ENCODE data around the gene ADGRB3. TPM values are rescaled to one million over a fixed set of nuclear protein-coding genes. Genes with fewer than 3 reads are reported as not detected.

The ADGRB3 gene
- polyA plus RNA-seq, 3 donors, result 0.04 to 0.23 (median 0.05) TPM

- Histone ChIP-seq H3K4me3 (replicated peaks in 1 of 3; ENCODE audit: low read depth in 2 of 3, low read length in 3 of 3) (no peak overlapping the region), H4K20me1 (ENCODE audit: insufficient read depth, low read length) (no peaks in the 10 kb centered on the region)
Measured at GRCh38 chr6:68658338-68658737, 23.3 kb downstream of the ADGRB3 start.

GRCh38 chr6:68673255-68673654, 38.2 kb downstream of the ADGRB3 start:
- Histone ChIP-seq H3K27ac (ENCODE audit: low read depth in 1 of 2, low read length in 2 of 2) (no peak overlapping the region), H4K20me1 (ENCODE audit: insufficient read depth, low read length) (no peaks in the 10 kb centered on the region), H3K27me3 (ENCODE audit: control insufficient read depth in 2 of 2, insufficient read depth in 2 of 2, low read length in 2 of 2) (no peaks in the 10 kb centered on the region), H3K9ac (ENCODE audit: insufficient read depth, low read length, poor library complexity, severe bottlenecking) (no peak overlapping the region), H3K79me2 (ENCODE audit: insufficient read depth, low read length) (no peaks in the 10 kb centered on the region), H2AFZ (ENCODE audit: insufficient read depth, low read depth, low read length, poor library complexity, severe bottlenecking) (no peak overlapping the region), H3K36me3 (replicated peaks in 1 of 2; ENCODE audit: control insufficient read depth in 1 of 2, insufficient read depth in 2 of 2, low read length in 2 of 2) (no peaks in the 10 kb centered on the region), H3K4me2 (replicated peaks; ENCODE audit: extremely low read depth, low read length, poor library complexity, severe bottlenecking) (no peak overlapping the region), H3K4me3 (replicated peaks in 1 of 3; ENCODE audit: low read depth in 2 of 3, low read length in 3 of 3) (no peak overlapping the region), H3K4me1 (ENCODE audit: control insufficient read depth in 1 of 2, insufficient read depth in 2 of 2, low read length in 2 of 2) (no peaks in the 10 kb centered on the region), H3K9me3 (replicated peaks in 1 of 2; ENCODE audit: control insufficient read depth in 1 of 2, insufficient read depth in 1 of 2, low read length in 2 of 2) (no peaks in the 10 kb centered on the region)
- H3K4me3 Mint-ChIP-seq, result no peak overlapping the region
- no peaks in the 10 kb centered on the region for H3K4me1 Mint-ChIP-seq
- H3K9me3 Mint-ChIP-seq, result no peaks in the 10 kb centered on the region
- no peak for TF ChIP-seq CTCF (IDR thresholded peaks at IDR 0.05)
- no peaks in the 10 kb centered on the region for H3K36me3 Mint-ChIP-seq
- no peak overlapping the region for H3K27ac Mint-ChIP-seq
- no peaks in the 10 kb centered on the region for H3K27me3 Mint-ChIP-seq (ENCODE audit: low read depth in 3 of 3)
- no peak for DNase-seq
- intact Hi-C loops (cut with micrococcal nuclease), result no loop called here

More at GRCh38 chr6:68658338-68658737, 23.3 kb downstream of the ADGRB3 start:
- Histone ChIP-seq H3K27me3 (ENCODE audit: control insufficient read depth in 2 of 2, insufficient read depth in 2 of 2, low read length in 2 of 2) (no peaks in the 10 kb centered on the region), H3K27ac (ENCODE audit: low read depth in 1 of 2, low read length in 2 of 2) (no peak overlapping the region), H3K36me3 (replicated peaks in 1 of 2; ENCODE audit: control insufficient read depth in 1 of 2, insufficient read depth in 2 of 2, low read length in 2 of 2) (no peaks in the 10 kb centered on the region), H3K4me2 (replicated peaks; ENCODE audit: extremely low read depth, low read length, poor library complexity, severe bottlenecking) (no peak overlapping the region), H3K9me3 (replicated peaks in 1 of 2; ENCODE audit: control insufficient read depth in 1 of 2, insufficient read depth in 1 of 2, low read length in 2 of 2) (no peaks in the 10 kb centered on the region), H3K9ac (ENCODE audit: insufficient read depth, low read length, poor library complexity, severe bottlenecking) (no peak overlapping the region), H3K4me1 (ENCODE audit: control insufficient read depth in 1 of 2, insufficient read depth in 2 of 2, low read length in 2 of 2) (no peaks in the 10 kb centered on the region), H3K79me2 (ENCODE audit: insufficient read depth, low read length) (no peaks in the 10 kb centered on the region), H2AFZ (ENCODE audit: insufficient read depth, low read depth, low read length, poor library complexity, severe bottlenecking) (no peak overlapping the region)
- Mint-ChIP-seq H3K9me3 (no peaks in the 10 kb centered on the region), H3K36me3 (no peaks in the 10 kb centered on the region), H3K4me3 (no peak overlapping the region), H3K27me3 (ENCODE audit: low read depth in 3 of 3) (peaks cover 0 to 2% (median 0%) of the 10 kb centered on the region in 3 donors), H3K27ac (no peak overlapping the region), H3K4me1 (no peaks in the 10 kb centered on the region)
- no CpG with 5 or more reads among the region's 2 CpGs for WGBS (ENCODE audit: insufficient coverage)
- intact Hi-C loops (cut with micrococcal nuclease), result no loop called here
- TF ChIP-seq CTCF (IDR thresholded peaks at IDR 0.05), result no peak
- DNase-seq, result no peak
